MM.1S (cell line): ENCODE results near the gene RPL27.

Source experiments
- EZH2 ChIP-seq: fragments of 300-600 bp; sonication (generic); optimal IDR thresholded peaks from 2 replicates; pipeline ENCODE3; 2017; ENCODE audit warnings: low read depth, mild to moderate bottlenecking, antibody characterized with exemption, low read length, mixed read lengths
- EZH2phosphoT487 ChIP-seq: fragments of 300-600 bp; sonication (generic); IDR thresholded peaks from 2 replicates; pipeline ENCODE4 v1.6.1; 2018; ENCODE audit warnings: antibody characterized with exemption, low read length
- TF ChIP-seq, protein P1 (sequence below): fragments of 300-600 bp; sonication (generic); IDR thresholded peaks from 2 replicates; pipeline ENCODE4 v1.5.1; 2016; ENCODE audit warnings: antibody characterized with exemption, low read length, mixed read lengths

- TF ChIP-seq, protein P1, sequence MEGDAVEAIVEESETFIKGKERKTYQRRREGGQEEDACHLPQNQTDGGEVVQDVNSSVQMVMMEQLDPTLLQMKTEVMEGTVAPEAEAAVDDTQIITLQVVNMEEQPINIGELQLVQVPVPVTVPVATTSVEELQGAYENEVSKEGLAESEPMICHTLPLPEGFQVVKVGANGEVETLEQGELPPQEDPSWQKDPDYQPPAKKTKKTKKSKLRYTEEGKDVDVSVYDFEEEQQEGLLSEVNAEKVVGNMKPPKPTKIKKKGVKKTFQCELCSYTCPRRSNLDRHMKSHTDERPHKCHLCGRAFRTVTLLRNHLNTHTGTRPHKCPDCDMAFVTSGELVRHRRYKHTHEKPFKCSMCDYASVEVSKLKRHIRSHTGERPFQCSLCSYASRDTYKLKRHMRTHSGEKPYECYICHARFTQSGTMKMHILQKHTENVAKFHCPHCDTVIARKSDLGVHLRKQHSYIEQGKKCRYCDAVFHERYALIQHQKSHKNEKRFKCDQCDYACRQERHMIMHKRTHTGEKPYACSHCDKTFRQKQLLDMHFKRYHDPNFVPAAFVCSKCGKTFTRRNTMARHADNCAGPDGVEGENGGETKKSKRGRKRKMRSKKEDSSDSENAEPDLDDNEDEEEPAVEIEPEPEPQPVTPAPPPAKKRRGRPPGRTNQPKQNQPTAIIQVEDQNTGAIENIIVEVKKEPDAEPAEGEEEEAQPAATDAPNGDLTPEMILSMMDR = no peak
- TF ChIP-seq EZH2phosphoT487 (no peak), EZH2 (no peak)
These were observed 17.9 kb upstream of the RPL27 start, which contains the start of gene RUNDC1 for GRCh38 chr17:42980274-42980765.
